GM23338 (cell line): ENCODE data around the gene SLC9A9. TPM values are rescaled to one million over a fixed set of nuclear protein-coding genes. Genes with fewer than 3 reads are reported as not detected.

Experiments
- ATAC-seq: fragments of 200-7000 bp; cut with Tn5 transposase; 3 replicates; pipeline ENCODE4 v1.9.1; 2020
- DNase-seq: peaks from one replicate; pipeline ENCODE4 v3.0.0-alpha.2; 2015; ENCODE audit warnings: low spot score
- H2AFZ ChIP-seq: fragments of 200-600 bp; sonication (generic); 2 replicates; pipeline ENCODE4 v1.8.0; 2016; ENCODE audit warnings: antibody characterized with exemption, mild to moderate bottlenecking, moderate library complexity
- H3F3A ChIP-seq: fragments of 200-600 bp; sonication (generic); replicated peaks from 2 replicates; pipeline ENCODE4 v1.8.0; 2017; ENCODE audit warnings: antibody characterized with exemption, mixed run types, low read depth
- H3K27ac ChIP-seq: fragments of 200-600 bp; sonication (generic); 2 replicates; pipeline ENCODE4 v1.6.1; 2016; ENCODE audit warnings: low read depth
- H3K27me3 ChIP-seq: fragments of 200-600 bp; sonication (generic); 2 replicates; pipeline ENCODE4 v1.8.0; 2016; ENCODE audit warnings: mild to moderate bottlenecking, mixed run types, moderate library complexity; ENCODE audit not compliant: insufficient read depth
- H3K36me3 ChIP-seq: fragments of 200-600 bp; sonication (generic); 2 replicates; pipeline ENCODE4 v1.8.0; 2016; ENCODE audit warnings: mild to moderate bottlenecking; ENCODE audit not compliant: insufficient read depth
- H3K4me1 ChIP-seq: fragments of 200-600 bp; sonication (generic); 2 replicates; pipeline ENCODE4 v1.8.0; 2016; ENCODE audit warnings: mild to moderate bottlenecking, moderate library complexity; ENCODE audit not compliant: insufficient read depth
- H3K4me2 ChIP-seq: fragments of 200-600 bp; sonication (generic); 2 replicates; pipeline ENCODE4 v1.7.1; 2017; ENCODE audit warnings: mixed run types
- H3K4me3 ChIP-seq: fragments of 200-600 bp; sonication (generic); 2 replicates; pipeline ENCODE4 v1.6.1; 2016; ENCODE audit warnings: mixed run types
- H3K79me2 ChIP-seq: fragments of 200-600 bp; sonication (generic); replicated peaks from 2 replicates; pipeline ENCODE4 v1.8.0; 2017; ENCODE audit warnings: mild to moderate bottlenecking; ENCODE audit not compliant: insufficient read depth
- H3K9me2 ChIP-seq: fragments of 200-600 bp; sonication (generic); 2 replicates; pipeline ENCODE4 v1.8.0; 2017; ENCODE audit not compliant: insufficient read depth
- H4K20me1 ChIP-seq: fragments of 200-600 bp; sonication (generic); replicated peaks from 2 replicates; pipeline ENCODE4 v1.8.0; 2017; ENCODE audit warnings: mild to moderate bottlenecking; ENCODE audit not compliant: insufficient read depth
- H3K27ac Mint-ChIP-seq: 2 replicates; pipeline ENCODE4 v1.8.0; 2020; ENCODE audit warnings: inconsistent platforms, mild to moderate bottlenecking, moderate library complexity, mixed read lengths
- H3K27me3 Mint-ChIP-seq: 3 replicates; pipeline ENCODE4 v1.8.0; 2022; ENCODE audit warnings: low read depth, mild to moderate bottlenecking, moderate library complexity, mixed read lengths, inconsistent platforms; ENCODE audit not compliant: insufficient read depth, poor library complexity
- H3K36me3 Mint-ChIP-seq: 3 replicates; pipeline ENCODE4 v1.8.0; 2021; ENCODE audit warnings: low read depth, mild to moderate bottlenecking, inconsistent platforms, moderate library complexity, mixed read lengths
- H3K4me1 Mint-ChIP-seq: 3 replicates; pipeline ENCODE4 v1.8.0; 2020; ENCODE audit warnings: mild to moderate bottlenecking, inconsistent platforms, mixed read lengths
- H3K4me3 Mint-ChIP-seq: 3 replicates; pipeline ENCODE4 v1.8.0; 2021; ENCODE audit warnings: moderate library complexity, mild to moderate bottlenecking, inconsistent platforms, mixed read lengths
- H3K9me3 Mint-ChIP-seq: 3 replicates; pipeline ENCODE4 v1.8.0; 2020; ENCODE audit warnings: moderate library complexity, mild to moderate bottlenecking, inconsistent platforms, mixed read lengths
- ETS1 ChIP-seq: IDR thresholded peaks from 2 replicates; pipeline ENCODE4 v1.6.1; 2016; ENCODE audit warnings: antibody characterized with exemption
- EZH2 ChIP-seq: fragments of 200-600 bp; sonication (generic); IDR thresholded peaks from one replicate; pipeline ENCODE4 v1.8.0; 2017; ENCODE audit warnings: antibody characterized with exemption, mild to moderate bottlenecking, low read depth; ENCODE audit not compliant: unreplicated experiment
- EZH2phosphoT487 ChIP-seq: fragments of 200-600 bp; sonication (generic); IDR thresholded peaks from one replicate; pipeline ENCODE4 v1.8.1; 2018; ENCODE audit warnings: antibody characterized with exemption; ENCODE audit not compliant: unreplicated experiment
- NANOG ChIP-seq: IDR thresholded peaks from 2 replicates; pipeline ENCODE4 v1.6.1; 2016; ENCODE audit warnings: antibody characterized with exemption, borderline replicate concordance
- STAT1 ChIP-seq: IDR thresholded peaks from one replicate; pipeline ENCODE4 v1.6.1; 2016; ENCODE audit warnings: antibody characterized with exemption; ENCODE audit not compliant: unreplicated experiment
- ZNF114 ChIP-seq: fragments of 250-450 bp; sonication (Bioruptor Pico); IDR thresholded peaks from 2 replicates; pipeline ENCODE4 v1.5.0; 2020; ENCODE audit warnings: mild to moderate bottlenecking, moderate library complexity
- polyA plus RNA-seq: library from polyadenylated mRNA; unstranded; fragments of >200 nt; fragmentation: Nextera tagmentation; extraction: Ambion mirVana; gene quantifications from 2 replicates; pipeline ENCODE4 v1.2.1, GENCODE V29; 2016
- total RNA-seq: library from RNA; depleted of rRNA; stranded (reverse); fragments of >200 nt; shearing (Covaris generic); gene quantifications from 2 replicates; pipeline ENCODE4 v1.2.3, GENCODE V29; 2014
- TF ChIP-seq, protein P1 (sequence below), 2 experiments: fragments of 200-600 bp in 1 of 2; sonication (generic) in 1 of 2; conservative IDR thresholded peaks; 2 replicates each; pipeline versions ENCODE4 v1.5.1 to v1.6.1; 2016 to 2017; ENCODE audit warnings: antibody characterized with exemption in 2 of 2, low read depth in 2 of 2, mild to moderate bottlenecking in 2 of 2, moderate library complexity in 1 of 2

SLC9A9 gene
- total and polyA plus RNA-seq, 2 experiments from 2014 or later = 1.3 to 1.6 TPM

DNA sequence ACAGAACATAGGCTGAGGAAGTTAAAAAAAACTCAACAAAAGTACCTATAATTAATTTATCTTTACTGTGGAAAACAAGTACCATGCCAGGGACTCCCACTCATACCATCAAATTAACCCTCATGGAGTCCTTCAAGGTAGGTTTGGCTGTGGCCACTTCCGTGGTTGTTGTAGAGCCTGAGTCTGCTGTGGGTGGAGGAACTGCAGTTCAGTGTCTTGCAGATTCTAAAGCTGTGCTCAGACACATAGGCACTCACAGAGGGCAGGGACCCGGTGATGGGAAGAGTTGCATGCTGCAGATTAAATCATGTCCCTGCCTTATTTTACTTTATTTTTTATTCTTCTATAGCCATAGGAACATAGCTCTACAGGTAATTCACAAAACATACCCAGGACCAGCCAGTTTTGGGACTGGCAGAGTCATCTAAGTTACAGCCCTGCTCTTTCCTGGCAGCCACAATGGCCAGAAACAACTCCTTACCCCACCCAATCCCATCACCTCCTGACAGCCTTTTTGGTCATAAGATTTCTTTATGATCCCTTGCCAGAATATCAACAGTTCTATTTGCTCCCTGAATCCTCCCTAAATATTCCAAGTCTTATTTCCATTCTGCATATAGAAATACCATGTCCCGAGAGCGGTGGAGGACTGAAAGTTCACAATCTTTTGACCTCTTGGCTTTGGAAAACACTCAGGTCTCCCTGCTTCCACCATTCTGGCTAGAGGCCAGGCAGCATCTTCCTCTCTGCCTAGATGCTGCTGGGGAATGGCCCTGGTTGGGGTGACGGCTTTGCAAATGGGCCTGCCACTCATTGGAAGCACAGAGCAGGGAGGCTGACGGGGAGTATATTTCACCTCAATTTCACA lies 535.0 kb downstream of the SLC9A9 start (continued):
- TF ChIP-seq ETS1 (no peak), STAT1 (no peak), ZNF114 (CRISPR knock-in tag) (no peak), EZH2 (no peak), NANOG (no peak)

- Mint-ChIP-seq H3K27ac (no peak overlapping the region), H3K36me3 (no peaks in the 10 kb centered on the region), H3K9me3 (no peaks in the 10 kb centered on the region), H3K4me1 (0 out of 3 replicates have a peak, but pooled peaks cover 2% of the 10 kb centered on the region), H3K27me3 (peaks cover 3% of the 10 kb centered on the region), H3K4me3 (no peak overlapping the region)
- H3K36me3 ChIP-seq = no peaks in the 10 kb centered on the region
- no peaks in the 10 kb centered on the region for H3F3A ChIP-seq
- TF ChIP-seq, protein P1, sequence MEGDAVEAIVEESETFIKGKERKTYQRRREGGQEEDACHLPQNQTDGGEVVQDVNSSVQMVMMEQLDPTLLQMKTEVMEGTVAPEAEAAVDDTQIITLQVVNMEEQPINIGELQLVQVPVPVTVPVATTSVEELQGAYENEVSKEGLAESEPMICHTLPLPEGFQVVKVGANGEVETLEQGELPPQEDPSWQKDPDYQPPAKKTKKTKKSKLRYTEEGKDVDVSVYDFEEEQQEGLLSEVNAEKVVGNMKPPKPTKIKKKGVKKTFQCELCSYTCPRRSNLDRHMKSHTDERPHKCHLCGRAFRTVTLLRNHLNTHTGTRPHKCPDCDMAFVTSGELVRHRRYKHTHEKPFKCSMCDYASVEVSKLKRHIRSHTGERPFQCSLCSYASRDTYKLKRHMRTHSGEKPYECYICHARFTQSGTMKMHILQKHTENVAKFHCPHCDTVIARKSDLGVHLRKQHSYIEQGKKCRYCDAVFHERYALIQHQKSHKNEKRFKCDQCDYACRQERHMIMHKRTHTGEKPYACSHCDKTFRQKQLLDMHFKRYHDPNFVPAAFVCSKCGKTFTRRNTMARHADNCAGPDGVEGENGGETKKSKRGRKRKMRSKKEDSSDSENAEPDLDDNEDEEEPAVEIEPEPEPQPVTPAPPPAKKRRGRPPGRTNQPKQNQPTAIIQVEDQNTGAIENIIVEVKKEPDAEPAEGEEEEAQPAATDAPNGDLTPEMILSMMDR (conservative IDR thresholded peaks at IDR 0.05; ENCODE audit: low read depth in 2 of 2) = no peak
- no peak overlapping the region for H3K4me2 ChIP-seq
- H3K27me3 ChIP-seq = no peaks in the 10 kb centered on the region
- ATAC-seq (no peak), DNase-seq (no peak)
- no peaks in the 10 kb centered on the region for H4K20me1 ChIP-seq
- no peaks in the 10 kb centered on the region for H3K79me2 ChIP-seq
- no peaks in the 10 kb centered on the region for H3K9me2 ChIP-seq
- H2AFZ ChIP-seq = no peak overlapping the region
- H3K4me3 ChIP-seq = no peak overlapping the region
- H3K4me1 ChIP-seq = no peaks in the 10 kb centered on the region
- H3K27ac ChIP-seq = no peak overlapping the region
These were observed 537.2 kb downstream of the SLC9A9 start for GRCh38 chr3:143311096-143311495.

GRCh38 chr3:143309705-143310104 lies 538.6 kb downstream of the SLC9A9 start:
- Histone ChIP-seq H4K20me1 (no peaks in the 10 kb centered on the region), H3K4me3 (no peak overlapping the region), H3K4me2 (no peak overlapping the region), H3K36me3 (no peaks in the 10 kb centered on the region), H3K79me2 (no peaks in the 10 kb centered on the region), H3K27me3 (no peaks in the 10 kb centered on the region), H2AFZ (no peak overlapping the region), H3K9me2 (no peaks in the 10 kb centered on the region), H3K27ac (no peak overlapping the region), H3F3A (no peaks in the 10 kb centered on the region), H3K4me1 (no peaks in the 10 kb centered on the region)
- Mint-ChIP-seq H3K27ac (no peak overlapping the region), H3K36me3 (no peaks in the 10 kb centered on the region), H3K4me1 (0 out of 3 replicates have a peak, but pooled peaks cover 2% of the 10 kb centered on the region), H3K27me3 (peaks cover 3% of the 10 kb centered on the region), H3K9me3 (no peaks in the 10 kb centered on the region), H3K4me3 (no peak overlapping the region)
- DNase-seq (no peak), ATAC-seq (no peak)
- TF ChIP-seq EZH2phosphoT487 = no peak
- no peak for TF ChIP-seq NANOG
- TF ChIP-seq, protein P1 (conservative IDR thresholded peaks at IDR 0.05; ENCODE audit: low read depth in 2 of 2) = no peak
- no peak for TF ChIP-seq STAT1
